Measurements from ENCODE around the gene MCAT. TPM values are rescaled to one million over a fixed set of nuclear protein-coding genes. Genes with fewer than 3 reads are reported as not detected.

The MCAT gene
- total RNA-seq, 1 donor from 2014 or later: 11.8 TPM

- Histone ChIP-seq H3K27me3 (ENCODE audit: control insufficient read depth, insufficient read depth, low read length) (no peaks in the 10 kb centered on the region), H3K36me3 (ENCODE audit: control insufficient read depth, insufficient read depth, low read length) (peaks cover 34% of the 10 kb centered on the region), H3K4me3 (ENCODE audit: low read depth, low read length) (no peak overlapping the region)
- no peak for TF ChIP-seq CTCF (IDR thresholded peaks at IDR 0.05; ENCODE audit: insufficient read depth, low read length, severe bottlenecking)
- FAIRE-seq (peak; percentile 47), DNase-seq (ENCODE audit: low read depth) (no peak)
Measured at GRCh38 chr22:43154887-43155536, 11.8 kb upstream of the MCAT start.

- FAIRE-seq (no peak), DNase-seq (ENCODE audit: low read depth) (no peak)
- TF ChIP-seq CTCF (IDR thresholded peaks at IDR 0.05; ENCODE audit: insufficient read depth, low read length, severe bottlenecking): no peak
- H3K36me3 ChIP-seq (ENCODE audit: control insufficient read depth, insufficient read depth, low read length): peaks cover 24% of the 10 kb centered on the region
- H3K27me3 ChIP-seq (ENCODE audit: control insufficient read depth, insufficient read depth, low read length): no peaks in the 10 kb centered on the region
- H3K4me3 ChIP-seq (ENCODE audit: low read depth, low read length): no peak overlapping the region
Measured at GRCh38 chr22:43153899-43154298, 10.7 kb upstream of the MCAT start.

GRCh38 chr22:43152357-43153071, 9.3 kb upstream of the MCAT start:
- DNase-seq (ENCODE audit: low read depth) (peak; percentile 63), FAIRE-seq (no peak)
- Histone ChIP-seq H3K36me3 (ENCODE audit: control insufficient read depth, insufficient read depth, low read length) (peaks cover 15% of the 10 kb centered on the region), H3K27me3 (ENCODE audit: control insufficient read depth, insufficient read depth, low read length) (no peaks in the 10 kb centered on the region), H3K4me3 (ENCODE audit: low read depth, low read length) (peak overlapping the region; percentile 91)
- no peak for TF ChIP-seq CTCF (IDR thresholded peaks at IDR 0.05; ENCODE audit: insufficient read depth, low read length, severe bottlenecking)

GRCh38 chr22:43152003-43152356, 8.8 kb upstream of the MCAT start:
- no peak for DNase-seq (ENCODE audit: low read depth)
- no peaks in the 10 kb centered on the region for H3K27me3 ChIP-seq (ENCODE audit: control insufficient read depth, insufficient read depth, low read length)
- no peak for TF ChIP-seq CTCF (IDR thresholded peaks at IDR 0.05; ENCODE audit: insufficient read depth, low read length, severe bottlenecking)
- FAIRE-seq: no peak
- H3K36me3 ChIP-seq (ENCODE audit: control insufficient read depth, insufficient read depth, low read length): peaks cover 15% of the 10 kb centered on the region
- peak overlapping the region; percentile 91 for H3K4me3 ChIP-seq (ENCODE audit: low read depth, low read length)

- H3K27me3 ChIP-seq (ENCODE audit: control insufficient read depth, insufficient read depth, low read length): no peaks in the 10 kb centered on the region
- TF ChIP-seq CTCF (IDR thresholded peaks at IDR 0.05; ENCODE audit: insufficient read depth, low read length, severe bottlenecking): no peak
- peak within 1 kb of the TSS; percentile 91 for H3K4me3 ChIP-seq (ENCODE audit: low read depth, low read length)
- peaks cover 15% of the 10 kb centered on the region for H3K36me3 ChIP-seq (ENCODE audit: control insufficient read depth, insufficient read depth, low read length)
- FAIRE-seq (no peak), DNase-seq (ENCODE audit: low read depth) (no peak)
Measured at GRCh38 chr22:43151251-43152002, 8.2 kb upstream of the MCAT start, which contains the start of gene TSPO. TSPO (plus strand) TSS chr22:43151559; CDS start chr22:43159239, 7,680 bp downstream.
